ENCODE results near the gene COG8.
"Not testable (repeated sequence)": the region's sequence is repeated elsewhere in the genome, so short reads cannot be mapped to it uniquely, and the experiment has no call there.

The COG8 gene

GRCh38 chr16:69367980-69368379, 28.6 kb upstream of the COG8 start:
- no peak overlapping the region for H3K27ac ChIP-seq (ENCODE audit: low read length)
- no peak overlapping the region for H3K4me3 ChIP-seq (ENCODE audit: low read length)
- H3K36me3 ChIP-seq (ENCODE audit: control insufficient read depth, low read depth, low read length) = peaks cover 66% of the 10 kb centered on the region
- no peaks in the 10 kb centered on the region for H3K9me3 ChIP-seq (ENCODE audit: control insufficient read depth, low read depth, low read length)
- H3K27me3 ChIP-seq (ENCODE audit: control insufficient read depth, insufficient read depth, low read length) = no peaks in the 10 kb centered on the region
- no peak overlapping the region for H3K9ac ChIP-seq (ENCODE audit: low read length)
- no peaks in the 10 kb centered on the region for H3K4me1 ChIP-seq (ENCODE audit: control insufficient read depth, low read depth, low read length)

GRCh38 chr16:69366431-69366830, 27.1 kb upstream of the COG8 start:
- no peaks in the 10 kb centered on the region for H3K9me3 ChIP-seq (ENCODE audit: control insufficient read depth, low read depth, low read length)
- no peak overlapping the region for H3K9ac ChIP-seq (ENCODE audit: low read length)
- no peaks in the 10 kb centered on the region for H3K27me3 ChIP-seq (ENCODE audit: control insufficient read depth, insufficient read depth, low read length)
- H3K27ac ChIP-seq (ENCODE audit: low read length) = no peak overlapping the region
- H3K4me3 ChIP-seq (ENCODE audit: low read length) = no peak overlapping the region
- H3K4me1 ChIP-seq (ENCODE audit: control insufficient read depth, low read depth, low read length) = no peaks in the 10 kb centered on the region
- peaks cover 55% of the 10 kb centered on the region for H3K36me3 ChIP-seq (ENCODE audit: control insufficient read depth, low read depth, low read length)

- Histone ChIP-seq H3K27me3 (ENCODE audit: control insufficient read depth, insufficient read depth, low read length) (no peaks in the 10 kb centered on the region), H3K27ac (ENCODE audit: low read length) (no peak overlapping the region), H3K36me3 (ENCODE audit: control insufficient read depth, low read depth, low read length) (peaks cover 53% of the 10 kb centered on the region), H3K9me3 (ENCODE audit: control insufficient read depth, low read depth, low read length) (no peaks in the 10 kb centered on the region), H3K4me3 (ENCODE audit: low read length) (no peak overlapping the region), H3K9ac (ENCODE audit: low read length) (no peak overlapping the region), H3K4me1 (ENCODE audit: control insufficient read depth, low read depth, low read length) (no peaks in the 10 kb centered on the region)
These were observed 26.5 kb upstream of the COG8 start for GRCh38 chr16:69365901-69366300.

GRCh38 chr16:69364088-69364487, 24.7 kb upstream of the COG8 start:
- H3K27me3 ChIP-seq (ENCODE audit: control insufficient read depth, insufficient read depth, low read length) = no peaks in the 10 kb centered on the region
- H3K27ac ChIP-seq (ENCODE audit: low read length) = no peak overlapping the region
- no peaks in the 10 kb centered on the region for H3K4me1 ChIP-seq (ENCODE audit: control insufficient read depth, low read depth, low read length)
- H3K9me3 ChIP-seq (ENCODE audit: control insufficient read depth, low read depth, low read length) = no peaks in the 10 kb centered on the region
- H3K36me3 ChIP-seq (ENCODE audit: control insufficient read depth, low read depth, low read length) = peaks cover 41% of the 10 kb centered on the region
- H3K9ac ChIP-seq (ENCODE audit: low read length) = no peak overlapping the region
- no peak overlapping the region for H3K4me3 ChIP-seq (ENCODE audit: low read length)

GRCh38 chr16:69363281-69363717, 23.9 kb upstream of the COG8 start:
- Histone ChIP-seq H3K9me3 (ENCODE audit: control insufficient read depth, low read depth, low read length) (no peaks in the 10 kb centered on the region), H3K9ac (ENCODE audit: low read length) (no peak overlapping the region), H3K4me1 (ENCODE audit: control insufficient read depth, low read depth, low read length) (no peaks in the 10 kb centered on the region), H3K4me3 (ENCODE audit: low read length) (no peak overlapping the region), H3K36me3 (ENCODE audit: control insufficient read depth, low read depth, low read length) (peaks cover 34% of the 10 kb centered on the region), H3K27ac (ENCODE audit: low read length) (no peak overlapping the region), H3K27me3 (ENCODE audit: control insufficient read depth, insufficient read depth, low read length) (no peaks in the 10 kb centered on the region)

- H3K36me3 ChIP-seq (ENCODE audit: control insufficient read depth, low read depth, low read length); H3K27ac ChIP-seq (ENCODE audit: low read length); H3K4me3 ChIP-seq (ENCODE audit: low read length); H3K4me1 ChIP-seq (ENCODE audit: control insufficient read depth, low read depth, low read length); H3K27me3 ChIP-seq (ENCODE audit: control insufficient read depth, insufficient read depth, low read length); H3K9ac ChIP-seq (ENCODE audit: low read length); H3K9me3 ChIP-seq (ENCODE audit: control insufficient read depth, low read depth, low read length): not testable (repeated sequence)
These were observed 20.7 kb upstream of the COG8 start for GRCh38 chr16:69360070-69360469.

- H3K9ac ChIP-seq (ENCODE audit: low read length) = no peak within 1 kb of the TSS
- no peaks in the 10 kb centered on the region for H3K36me3 ChIP-seq (ENCODE audit: control insufficient read depth, low read depth, low read length)
- no peaks in the 10 kb centered on the region for H3K27me3 ChIP-seq (ENCODE audit: control insufficient read depth, insufficient read depth, low read length)
- H3K4me1 ChIP-seq (ENCODE audit: control insufficient read depth, low read depth, low read length) = no peaks in the 10 kb centered on the region
- H3K4me3 ChIP-seq (ENCODE audit: low read length) = no peak within 1 kb of the TSS
- H3K9me3 ChIP-seq (ENCODE audit: control insufficient read depth, low read depth, low read length) = no peaks in the 10 kb centered on the region
- H3K27ac ChIP-seq (ENCODE audit: low read length) = no peak within 1 kb of the TSS
These were observed 12.1 kb upstream of the COG8 start, which contains the start of gene TMED6 for GRCh38 chr16:69351309-69352027. TMED6 (minus strand) TSS chr16:69351786; CDS start chr16:69351753, 33 bp downstream.

GRCh38 chr16:69350536-69351133, 11.3 kb upstream of the COG8 start:
- Histone ChIP-seq H3K9ac (ENCODE audit: low read length) (no peak overlapping the region), H3K9me3 (ENCODE audit: control insufficient read depth, low read depth, low read length) (no peaks in the 10 kb centered on the region), H3K27me3 (ENCODE audit: control insufficient read depth, insufficient read depth, low read length) (no peaks in the 10 kb centered on the region), H3K4me1 (ENCODE audit: control insufficient read depth, low read depth, low read length) (no peaks in the 10 kb centered on the region), H3K27ac (ENCODE audit: low read length) (no peak overlapping the region), H3K4me3 (ENCODE audit: low read length) (no peak overlapping the region), H3K36me3 (ENCODE audit: control insufficient read depth, low read depth, low read length) (peaks cover 4% of the 10 kb centered on the region)

GRCh38 chr16:69349536-69349935, 10.2 kb upstream of the COG8 start:
- no peak overlapping the region for H3K27ac ChIP-seq (ENCODE audit: low read length)

GRCh38 chr16:69348222-69348621, 8.9 kb upstream of the COG8 start:
- peaks cover 16% of the 10 kb centered on the region for H3K36me3 ChIP-seq (ENCODE audit: control insufficient read depth, low read depth, low read length)
- H3K4me1 ChIP-seq (ENCODE audit: control insufficient read depth, low read depth, low read length) = no peaks in the 10 kb centered on the region
- no peaks in the 10 kb centered on the region for H3K9me3 ChIP-seq (ENCODE audit: control insufficient read depth, low read depth, low read length)
- H3K27ac ChIP-seq (ENCODE audit: low read length) = no peak overlapping the region
- no peak overlapping the region for H3K9ac ChIP-seq (ENCODE audit: low read length)
- no peak overlapping the region for H3K4me3 ChIP-seq (ENCODE audit: low read length)
- no peaks in the 10 kb centered on the region for H3K27me3 ChIP-seq (ENCODE audit: control insufficient read depth, insufficient read depth, low read length)

More at GRCh38 chr16:69349536-69349935, 10.2 kb upstream of the COG8 start:
- no peaks in the 10 kb centered on the region for H3K27me3 ChIP-seq (ENCODE audit: control insufficient read depth, insufficient read depth, low read length)
- peaks cover 4% of the 10 kb centered on the region for H3K36me3 ChIP-seq (ENCODE audit: control insufficient read depth, low read depth, low read length)
- H3K4me3 ChIP-seq (ENCODE audit: low read length) = no peak overlapping the region
- no peaks in the 10 kb centered on the region for H3K9me3 ChIP-seq (ENCODE audit: control insufficient read depth, low read depth, low read length)
- H3K9ac ChIP-seq (ENCODE audit: low read length) = no peak overlapping the region
- H3K4me1 ChIP-seq (ENCODE audit: control insufficient read depth, low read depth, low read length) = no peaks in the 10 kb centered on the region

GRCh38 chr16:69346683-69347082, 7.3 kb upstream of the COG8 start:
- H3K27ac ChIP-seq (ENCODE audit: low read length) = no peak overlapping the region
- peaks cover 27% of the 10 kb centered on the region for H3K36me3 ChIP-seq (ENCODE audit: control insufficient read depth, low read depth, low read length)
- H3K27me3 ChIP-seq (ENCODE audit: control insufficient read depth, insufficient read depth, low read length) = no peaks in the 10 kb centered on the region
- no peaks in the 10 kb centered on the region for H3K4me1 ChIP-seq (ENCODE audit: control insufficient read depth, low read depth, low read length)
- no peaks in the 10 kb centered on the region for H3K9me3 ChIP-seq (ENCODE audit: control insufficient read depth, low read depth, low read length)
- no peak overlapping the region for H3K9ac ChIP-seq (ENCODE audit: low read length)
- no peak overlapping the region for H3K4me3 ChIP-seq (ENCODE audit: low read length)

- no peaks in the 10 kb centered on the region for H3K9me3 ChIP-seq (ENCODE audit: control insufficient read depth, low read depth, low read length)
- H3K9ac ChIP-seq (ENCODE audit: low read length) = no peak overlapping the region
- no peak overlapping the region for H3K4me3 ChIP-seq (ENCODE audit: low read length)
- no peaks in the 10 kb centered on the region for H3K27me3 ChIP-seq (ENCODE audit: control insufficient read depth, insufficient read depth, low read length)
- peaks cover 35% of the 10 kb centered on the region for H3K36me3 ChIP-seq (ENCODE audit: control insufficient read depth, low read depth, low read length)
- no peaks in the 10 kb centered on the region for H3K4me1 ChIP-seq (ENCODE audit: control insufficient read depth, low read depth, low read length)
- H3K27ac ChIP-seq (ENCODE audit: low read length) = no peak overlapping the region
These were observed 6.6 kb upstream of the COG8 start for GRCh38 chr16:69345923-69346322.
